Stimulated activated naive CD4-positive, alpha-beta T cell treated with Interleukin-2 at 50 U/mL for 16 hours (primary cell): Measurements from ENCODE around the gene ACTN3.

Experiments
- DNase-seq: peaks from one replicate; lab custom pipeline; 2025; lab: John Stamatoyannopoulos, UW

Gene ACTN3

GRCh38 chr11:66545701-66546367 is 869 bp upstream of the ACTN3 start, which contains the start of gene ZDHHC24:
ZDHHC24 (minus strand) TSS chr11:66546048; CDS start chr11:66546003, 45 bp downstream.
- peak; percentile 89 for DNase-seq

DNA sequence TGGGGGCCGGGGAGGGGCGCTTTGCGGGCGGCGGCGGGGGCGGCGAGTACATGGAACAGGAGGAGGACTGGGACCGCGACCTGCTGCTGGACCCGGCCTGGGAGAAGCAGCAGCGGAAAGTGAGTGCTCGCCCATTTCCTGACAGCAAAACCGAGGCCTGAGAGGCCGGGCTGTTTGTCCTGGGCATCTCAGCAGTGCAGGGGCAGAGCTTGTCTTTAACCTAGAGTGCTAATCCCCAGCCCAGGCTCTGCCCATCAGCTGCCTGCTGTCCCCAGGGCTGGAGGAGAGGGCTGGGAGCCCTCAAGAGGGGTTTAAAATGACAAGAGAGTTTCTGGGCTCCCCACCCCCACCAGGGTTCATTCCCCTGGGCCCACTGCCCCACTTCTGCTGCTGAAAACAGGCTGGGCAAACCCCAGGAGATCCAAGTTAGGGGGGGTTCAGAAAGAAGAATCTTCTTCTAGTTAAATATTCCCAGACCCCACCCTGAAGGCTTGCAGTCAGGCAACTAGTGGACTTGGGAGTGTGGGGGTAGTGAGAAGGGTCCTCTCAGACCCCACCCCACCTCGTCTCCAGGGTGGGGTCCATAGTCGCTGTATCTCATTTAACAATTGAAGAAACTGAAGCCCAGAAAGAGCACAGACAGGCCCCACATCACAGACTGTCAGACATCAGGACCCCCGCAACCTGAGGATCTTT is 411 bp downstream of the ACTN3 start:
- no peak for DNase-seq

DNA sequence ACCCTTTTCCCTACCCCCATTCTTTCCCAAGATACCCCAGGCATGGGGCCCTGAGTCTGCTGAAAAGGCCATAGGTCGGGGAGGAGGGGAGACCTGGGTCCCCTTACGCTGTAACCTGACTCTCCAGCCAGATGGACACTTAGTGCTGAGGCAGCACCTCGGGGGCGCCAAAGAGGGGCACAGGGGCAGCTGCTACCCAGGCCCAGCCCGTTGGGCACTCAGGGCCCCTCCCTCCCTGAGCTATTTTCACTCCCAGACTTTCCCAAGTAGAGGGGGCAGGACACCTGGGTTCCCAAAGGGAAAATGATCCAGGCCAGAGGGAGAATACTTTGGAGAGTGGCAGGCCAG is 933 bp downstream of the ACTN3 start:
- no peak for DNase-seq

DNA sequence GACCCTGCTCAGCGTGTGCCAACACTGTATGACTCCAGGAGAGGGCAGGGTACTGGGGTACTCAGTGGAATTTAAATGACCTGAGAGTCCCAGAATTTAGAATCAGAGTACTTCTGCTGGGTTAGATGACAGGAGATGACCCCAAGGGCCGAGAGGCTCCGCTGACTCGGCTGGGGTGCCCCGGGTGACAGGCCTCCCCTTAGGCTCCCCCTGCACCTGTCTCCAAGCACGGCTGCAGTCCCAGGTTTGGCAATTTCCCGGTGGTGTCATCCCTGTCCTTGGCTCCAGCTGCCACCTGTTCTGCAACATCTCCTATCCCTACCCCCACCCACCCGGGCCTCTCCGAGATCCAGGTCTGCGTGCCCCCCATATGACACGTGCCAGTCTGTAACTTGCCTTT is 1.3 kb downstream of the ACTN3 start:
- no peak for DNase-seq

DNA sequence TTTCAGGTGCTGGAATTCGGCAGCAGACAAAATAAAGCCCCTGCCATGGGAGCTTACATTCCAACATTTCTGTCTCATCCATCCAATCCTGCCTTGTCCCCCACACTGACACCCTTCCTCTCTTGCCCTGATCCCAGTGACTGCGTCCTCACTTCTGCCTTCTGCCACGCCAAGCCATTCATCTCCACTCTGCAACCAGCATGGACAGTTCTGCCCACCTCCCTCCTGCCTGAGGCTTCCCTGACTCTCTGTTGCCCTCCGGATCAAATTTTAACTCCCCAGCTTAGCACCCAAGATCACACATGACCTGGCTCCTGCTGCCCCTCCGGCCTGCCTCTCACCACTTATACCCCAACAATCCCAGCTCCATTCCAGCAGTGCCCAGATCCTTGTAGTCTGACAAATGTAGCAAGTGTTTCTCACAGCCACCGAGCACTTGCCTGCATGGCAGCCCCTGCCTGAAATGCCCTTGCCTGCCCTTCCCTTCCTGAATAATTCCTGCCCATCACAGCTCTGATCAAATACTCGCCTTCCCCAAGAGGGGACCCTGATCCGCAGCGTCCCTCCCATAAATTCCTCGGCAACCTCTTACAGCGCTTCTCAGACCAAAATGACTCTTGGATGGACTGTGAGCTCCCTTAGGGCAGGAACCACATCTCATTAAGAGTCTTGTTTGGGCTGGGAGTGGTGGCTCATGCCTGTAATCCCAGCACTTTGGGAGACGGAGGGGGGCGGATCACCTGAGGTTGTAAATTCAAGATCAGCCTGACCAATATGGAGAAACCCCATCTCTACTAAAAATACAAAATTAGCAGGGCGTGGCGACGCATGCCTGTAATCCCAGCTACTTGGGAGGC is 2.3 kb downstream of the ACTN3 start:
- DNase-seq: no peak

- DNase-seq: no peak
These were observed 3.0 kb downstream of the ACTN3 start for GRCh38 chr11:66549696-66550095.

- no peak for DNase-seq
These were observed 4.2 kb downstream of the ACTN3 start for GRCh38 chr11:66550887-66551286.

- no peak for DNase-seq
These were observed 7.9 kb downstream of the ACTN3 start for GRCh38 chr11:66554602-66555001.

GRCh38 chr11:66555416-66555815 is 8.7 kb downstream of the ACTN3 start:
- DNase-seq: no peak

DNA sequence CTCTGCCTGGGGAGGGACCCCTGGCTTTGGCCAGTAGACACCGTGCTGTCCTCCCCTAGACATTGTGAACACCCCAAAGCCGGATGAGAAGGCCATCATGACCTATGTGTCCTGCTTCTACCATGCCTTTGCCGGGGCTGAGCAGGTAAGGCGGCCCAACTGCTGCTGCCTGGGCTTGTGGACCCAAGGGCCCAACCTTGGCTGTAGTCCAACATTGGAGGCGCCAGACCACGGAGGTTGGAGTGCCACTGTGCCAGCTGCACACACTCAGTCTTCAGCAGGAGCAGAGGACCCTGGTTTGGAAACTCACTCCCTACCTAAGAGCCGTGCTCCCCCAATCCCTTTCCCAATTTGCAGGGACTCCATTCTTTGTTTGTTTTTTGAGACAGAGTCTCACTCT is 9.4 kb downstream of the ACTN3 start:
- DNase-seq: no peak

DNA sequence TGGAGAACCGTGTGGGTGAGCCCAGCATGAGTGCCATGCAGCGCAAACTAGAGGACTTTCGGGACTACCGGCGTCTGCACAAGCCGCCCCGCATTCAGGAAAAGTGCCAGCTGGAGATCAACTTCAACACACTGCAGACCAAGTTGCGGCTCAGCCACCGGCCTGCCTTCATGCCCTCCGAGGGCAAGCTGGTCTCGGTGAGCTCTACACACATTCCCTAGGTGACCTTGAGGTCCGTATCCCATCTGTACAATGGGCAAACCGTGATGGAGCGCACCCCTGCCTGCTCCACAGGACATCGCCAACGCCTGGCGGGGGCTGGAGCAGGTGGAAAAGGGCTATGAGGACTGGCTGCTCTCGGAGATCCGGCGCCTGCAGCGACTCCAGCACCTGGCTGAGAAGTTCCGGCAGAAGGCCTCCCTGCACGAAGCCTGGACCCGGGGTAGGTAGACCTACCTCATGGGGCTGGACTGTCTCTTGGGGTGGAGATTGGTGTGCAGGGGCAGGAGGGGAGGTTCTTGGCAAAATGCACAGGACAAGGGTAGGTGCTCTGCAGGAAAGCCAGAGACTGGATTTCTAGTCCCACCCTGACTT is 11.1 kb downstream of the ACTN3 start:
- no peak for DNase-seq

- DNase-seq: peak; percentile 9
These were observed 12.6 kb downstream of the ACTN3 start for GRCh38 chr11:66559142-66559865.

DNA sequence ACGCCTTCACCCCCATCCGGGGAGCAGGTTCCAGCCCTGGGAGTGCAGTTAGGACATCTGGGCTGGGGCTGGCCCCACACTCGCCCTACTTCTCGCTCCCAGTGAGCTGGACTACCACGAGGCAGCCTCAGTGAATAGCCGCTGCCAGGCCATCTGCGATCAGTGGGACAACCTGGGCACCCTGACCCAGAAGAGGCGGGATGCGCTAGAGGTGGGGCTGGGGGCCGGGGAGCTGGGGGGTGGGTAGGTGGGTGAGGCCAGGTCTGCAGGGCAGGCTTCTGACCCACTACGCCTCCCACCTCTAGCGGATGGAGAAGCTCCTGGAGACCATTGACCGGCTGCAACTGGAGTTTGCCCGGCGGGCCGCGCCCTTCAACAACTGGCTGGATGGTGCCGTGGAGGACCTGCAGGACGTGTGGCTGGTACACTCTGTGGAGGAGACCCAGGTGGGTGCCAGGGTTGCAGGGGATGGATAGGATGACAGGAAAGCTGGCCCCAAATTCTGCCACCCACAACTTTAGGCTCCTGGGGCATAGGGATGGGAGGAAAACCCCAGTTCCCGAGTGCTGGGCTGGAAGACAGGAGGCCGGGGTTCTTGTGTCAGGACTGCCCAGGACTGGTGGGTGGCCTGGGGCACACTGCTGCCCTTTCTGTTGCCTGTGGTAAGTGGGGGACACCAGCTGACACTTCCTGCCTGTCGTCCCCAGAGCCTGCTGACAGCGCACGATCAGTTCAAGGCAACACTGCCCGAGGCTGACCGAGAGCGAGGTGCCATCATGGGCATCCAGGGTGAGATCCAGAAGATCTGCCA is 13.4 kb downstream of the ACTN3 start:
- DNase-seq: no peak

DNA sequence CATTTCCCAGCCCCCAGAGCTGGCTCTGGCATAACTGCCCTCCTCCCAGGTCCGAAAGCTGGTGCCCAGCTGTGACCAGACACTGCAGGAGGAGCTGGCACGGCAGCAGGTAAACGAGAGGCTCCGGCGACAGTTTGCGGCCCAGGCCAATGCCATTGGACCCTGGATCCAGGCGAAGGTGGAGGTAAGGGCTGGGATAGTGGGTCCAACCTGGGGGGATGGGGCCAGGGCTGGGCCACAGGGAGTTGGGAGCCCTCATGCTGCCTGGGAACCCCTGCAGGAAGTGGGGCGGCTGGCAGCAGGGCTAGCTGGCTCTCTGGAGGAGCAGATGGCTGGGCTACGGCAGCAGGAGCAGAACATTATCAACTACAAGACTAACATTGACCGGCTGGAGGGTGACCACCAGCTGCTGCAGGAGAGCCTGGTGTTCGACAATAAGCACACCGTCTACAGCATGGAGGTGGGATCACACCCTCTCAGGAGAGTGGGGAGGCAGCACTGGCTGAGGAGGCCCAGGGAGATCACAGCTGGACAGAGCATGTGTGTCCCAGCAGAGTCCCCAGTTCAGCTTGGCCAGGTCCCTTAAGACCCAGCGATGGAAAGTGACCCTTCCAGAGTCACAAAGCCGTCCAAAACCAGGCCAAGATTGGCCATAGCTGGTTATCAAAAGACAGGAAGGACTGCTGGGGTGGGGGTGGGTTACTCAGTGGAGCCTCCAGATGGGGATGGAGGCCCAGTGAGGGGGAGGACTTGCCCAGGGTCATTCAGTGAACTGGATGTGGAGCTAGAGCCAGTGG is 14.7 kb downstream of the ACTN3 start:
- DNase-seq: no peak

DNA sequence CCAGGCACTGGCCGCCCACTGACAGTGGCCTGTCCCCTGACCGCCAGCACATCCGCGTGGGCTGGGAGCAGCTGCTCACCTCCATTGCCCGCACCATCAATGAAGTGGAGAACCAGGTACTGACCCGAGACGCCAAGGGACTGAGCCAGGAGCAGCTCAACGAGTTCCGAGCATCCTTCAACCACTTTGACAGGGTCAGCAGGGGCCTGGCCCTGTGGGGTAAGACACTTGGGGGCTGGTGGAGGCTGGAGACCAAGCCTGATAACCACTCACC is 15.2 kb downstream of the ACTN3 start:
- DNase-seq: no peak

- DNase-seq: no peak
These were observed 15.6 kb downstream of the ACTN3 start for GRCh38 chr11:66562275-66562674.

- no peak for DNase-seq
These were observed 16.3 kb downstream of the ACTN3 start for GRCh38 chr11:66562907-66563583.

GRCh38 chr11:66563832-66564231 is 17.1 kb downstream of the ACTN3 start:
- DNase-seq: no peak

GRCh38 chr11:66564538-66564937 is 17.8 kb downstream of the ACTN3 start:
- no peak for DNase-seq

- DNase-seq: no peak
These were observed 18.3 kb downstream of the ACTN3 start for GRCh38 chr11:66564984-66565383.
